Effector memory CD8-positive, alpha-beta T cell (primary cell): ENCODE measurements around the gene CRTC3.
"Not testable (repeated sequence)": the region's sequence is repeated elsewhere in the genome, so short reads cannot be mapped to it uniquely, and the experiment has no call there.

ENCODE experiments used
- ATAC-seq: fragments of 150-1000 bp; cut with Tn5 transposase; replicated peaks from 2 replicates; pipeline ENCODE4 v1.10.0; 2021; ENCODE audit warnings: mild to moderate bottlenecking, moderate library complexity
- DNase-seq, 3 experiments: peaks; one replicate each; pipeline ENCODE4 v3.0.0; 2021
- H3K27ac Mint-ChIP-seq, 2 donors: one replicate each; pipeline ENCODE4 v1.8.0; 2022; ENCODE audit warnings: mild to moderate bottlenecking in 2 of 2, mixed read lengths in 2 of 2, moderate library complexity in 2 of 2
- H3K27me3 Mint-ChIP-seq, 2 donors: one replicate each; pipeline ENCODE4 v1.8.0; 2022; ENCODE audit warnings: mixed read lengths in 2 of 2
- H3K36me3 Mint-ChIP-seq: one replicate; pipeline ENCODE4 v1.8.0; 2022; ENCODE audit warnings: mild to moderate bottlenecking, moderate library complexity, mixed read lengths; ENCODE audit not compliant: insufficient read depth
- H3K4me1 Mint-ChIP-seq, 2 donors: one replicate each; pipeline ENCODE4 v1.8.0; 2022; ENCODE audit warnings: low read depth in 2 of 2, mixed read lengths in 2 of 2
- H3K4me3 Mint-ChIP-seq, 2 donors: one replicate each; pipeline ENCODE4 v1.8.0; 2022; ENCODE audit warnings: mild to moderate bottlenecking in 2 of 2, mixed read lengths in 2 of 2, moderate library complexity in 2 of 2
- H3K9me3 Mint-ChIP-seq, 2 donors: one replicate each; pipeline ENCODE4 v1.8.0; 2022; ENCODE audit warnings: mixed read lengths in 2 of 2

Gene CRTC3

DNA sequence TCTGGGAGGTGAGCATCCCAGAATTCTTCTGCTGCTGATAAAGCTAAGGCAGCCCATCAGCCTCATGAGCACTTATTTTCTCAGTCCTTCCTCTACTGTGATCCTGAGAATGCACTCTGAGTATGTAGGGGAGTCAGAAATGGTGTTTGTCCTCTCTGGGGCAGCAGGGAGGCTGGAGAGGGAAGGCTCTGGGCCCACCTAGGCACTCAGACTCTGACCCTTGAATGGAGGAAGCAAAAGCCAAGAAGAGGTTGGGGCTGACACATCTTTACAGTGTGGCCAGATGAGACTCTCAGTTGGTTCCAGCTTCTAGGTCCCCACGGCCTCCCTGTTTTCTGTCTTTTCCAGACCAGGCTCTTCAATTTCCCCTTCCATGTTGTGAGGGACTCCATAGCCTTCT is 151.3 kb downstream of the CRTC3 start:
- H3K4me3 Mint-ChIP-seq = no peak overlapping the region
- peaks cover 6 to 7% of the 10 kb centered on the region in 2 donors for H3K4me1 Mint-ChIP-seq
- ATAC-seq (no peak), DNase-seq (no peak)
- H3K9me3 Mint-ChIP-seq = no peaks in the 10 kb centered on the region
- no peak overlapping the region for H3K27ac Mint-ChIP-seq
- peaks cover 11% of the 10 kb centered on the region in 2 donors for H3K27me3 Mint-ChIP-seq
- H3K36me3 Mint-ChIP-seq = peaks cover 6% of the 10 kb centered on the region

GRCh38 chr15:90681480-90681879 is 151.8 kb downstream of the CRTC3 start:
- Mint-ChIP-seq H3K27ac (no peak overlapping the region), H3K27me3 (peaks cover 11% of the 10 kb centered on the region in 2 donors), H3K9me3 (no peaks in the 10 kb centered on the region), H3K4me1 (peaks cover 9% of the 10 kb centered on the region in 2 donors), H3K36me3 (peaks cover 6% of the 10 kb centered on the region), H3K4me3 (no peak overlapping the region)
- ATAC-seq (no peak), DNase-seq (no peak)

DNA sequence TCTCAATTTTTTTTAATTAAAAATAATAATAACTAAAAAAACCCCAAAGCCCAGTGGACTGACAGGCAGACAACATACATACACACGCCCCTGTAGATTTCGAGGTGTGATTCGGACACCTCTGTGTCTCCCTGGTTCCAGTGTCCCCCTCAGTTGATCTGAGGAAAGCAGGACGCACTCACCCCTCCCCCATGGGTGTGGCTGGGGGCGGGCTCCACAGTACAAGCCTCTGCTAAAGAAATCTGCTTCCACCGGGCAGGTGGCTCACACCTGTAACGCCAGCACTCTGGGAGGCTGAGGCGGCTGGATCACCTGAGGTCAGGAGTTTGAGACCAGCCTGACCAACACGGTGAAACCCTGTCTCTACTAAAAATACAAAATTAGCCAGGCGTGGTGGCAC is 153.6 kb downstream of the CRTC3 start:
- Mint-ChIP-seq H3K4me1 (peaks cover 13 to 14% of the 10 kb centered on the region in 2 donors), H3K27me3 (peaks cover 11% of the 10 kb centered on the region in 2 donors), H3K9me3 (no peaks in the 10 kb centered on the region), H3K27ac (no peak overlapping the region), H3K4me3 (no peak overlapping the region), H3K36me3 (peaks cover 6% of the 10 kb centered on the region)
- ATAC-seq (no peak), DNase-seq (no peak)

DNA sequence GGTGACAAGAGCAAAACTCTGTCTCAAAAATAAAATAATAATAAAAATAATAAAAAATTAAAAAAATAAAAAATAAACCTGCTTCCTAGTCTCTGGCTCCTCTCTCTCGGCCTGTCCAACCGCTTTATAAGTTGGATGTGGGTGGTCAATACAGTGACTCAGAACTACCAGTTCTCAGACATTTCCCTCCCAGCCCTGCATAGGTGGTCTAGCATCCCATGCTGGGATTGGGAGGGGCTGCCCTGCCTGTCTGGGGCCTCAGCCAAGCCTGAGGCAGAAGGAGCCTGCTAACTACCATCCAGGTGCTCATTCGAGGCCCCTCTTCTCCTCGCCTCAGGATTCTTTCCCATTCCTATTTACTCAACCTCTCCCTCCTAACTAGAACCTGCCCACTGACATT is 154.2 kb downstream of the CRTC3 start:
- no peak overlapping the region for H3K27ac Mint-ChIP-seq
- no peak overlapping the region for H3K4me3 Mint-ChIP-seq
- peaks cover 11% of the 10 kb centered on the region in 2 donors for H3K27me3 Mint-ChIP-seq
- ATAC-seq (no peak), DNase-seq (no peak)
- H3K36me3 Mint-ChIP-seq = peaks cover 6% of the 10 kb centered on the region
- H3K9me3 Mint-ChIP-seq = no peaks in the 10 kb centered on the region
- H3K4me1 Mint-ChIP-seq = peaks cover 10 to 12% of the 10 kb centered on the region in 2 donors

DNA sequence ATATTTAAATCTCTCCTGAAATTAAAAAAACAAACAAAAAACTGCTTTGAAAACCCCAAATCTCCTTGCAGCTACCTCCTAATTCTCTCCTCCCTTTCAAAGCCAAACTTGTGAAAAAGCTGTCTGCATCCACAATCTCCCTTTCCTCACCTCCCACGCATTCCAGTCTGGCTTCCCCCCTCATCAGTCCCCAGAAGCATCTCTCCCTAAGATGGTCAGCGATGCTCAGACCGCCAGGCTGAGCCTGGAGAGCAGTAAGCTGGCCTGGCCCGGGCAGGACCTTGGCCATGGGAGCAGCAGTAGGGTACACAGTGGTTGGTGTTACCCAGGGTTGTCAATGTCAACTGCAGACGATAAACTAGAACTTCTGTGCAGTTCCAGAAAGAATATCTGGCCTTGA is 154.6 kb downstream of the CRTC3 start:
- Mint-ChIP-seq H3K27ac (no peak overlapping the region), H3K27me3 (peaks cover 11% of the 10 kb centered on the region in 2 donors), H3K4me3 (no peak overlapping the region), H3K9me3 (no peaks in the 10 kb centered on the region), H3K36me3 (peaks cover 3% of the 10 kb centered on the region), H3K4me1 (peaks cover 8 to 9% of the 10 kb centered on the region in 2 donors)
- DNase-seq = no peak
- ATAC-seq = no peak

GRCh38 chr15:90685591-90686434 is 156.1 kb downstream of the CRTC3 start:
- Mint-ChIP-seq H3K27me3 (peaks cover 11% of the 10 kb centered on the region in 2 donors), H3K9me3 (no peaks in the 10 kb centered on the region), H3K4me3 (no peak overlapping the region), H3K4me1 (peaks cover 8 to 9% of the 10 kb centered on the region in 2 donors), H3K27ac (peak overlapping the region in 1 of 2 donors; percentile 12), H3K36me3 (peaks cover 3% of the 10 kb centered on the region)
- DNase-seq = no peak
- no peak for ATAC-seq

DNA sequence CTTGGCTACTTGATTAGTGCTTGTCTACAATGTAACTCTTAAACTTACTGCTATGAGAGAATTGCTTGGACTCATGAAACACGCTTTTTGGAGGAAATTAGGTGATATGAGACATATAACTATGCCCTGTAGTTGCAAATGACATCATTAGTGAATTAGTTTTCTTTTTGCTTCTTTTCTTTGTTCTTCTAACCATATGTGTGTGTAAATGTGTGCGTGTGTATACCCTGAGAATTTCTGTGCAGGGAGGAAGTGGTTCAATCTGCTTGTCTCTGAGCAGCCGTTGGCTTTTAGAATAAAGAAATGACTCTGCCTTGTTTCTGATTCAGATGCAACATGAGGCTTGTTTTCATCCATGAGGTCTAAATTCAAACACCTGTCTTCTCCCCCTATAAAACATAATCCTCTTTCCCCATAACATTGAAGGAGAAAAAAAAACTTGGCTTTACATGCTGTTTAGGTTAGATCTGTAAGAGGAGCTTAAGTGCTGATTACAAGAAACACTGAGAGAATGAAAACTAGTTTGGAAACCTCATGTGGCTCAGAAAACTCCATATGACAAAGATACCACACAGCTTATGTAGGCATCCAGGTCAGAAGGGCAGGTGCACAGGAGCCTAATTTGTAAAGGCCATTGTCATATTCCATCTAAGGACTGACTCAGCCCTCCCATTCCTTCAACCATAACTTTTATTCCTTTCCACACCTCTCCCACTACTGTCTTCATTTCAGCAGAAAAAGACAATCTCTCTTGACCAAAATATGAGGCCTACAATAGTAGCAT is 156.9 kb downstream of the CRTC3 start:
- H3K9me3 Mint-ChIP-seq = no peaks in the 10 kb centered on the region

DNA sequence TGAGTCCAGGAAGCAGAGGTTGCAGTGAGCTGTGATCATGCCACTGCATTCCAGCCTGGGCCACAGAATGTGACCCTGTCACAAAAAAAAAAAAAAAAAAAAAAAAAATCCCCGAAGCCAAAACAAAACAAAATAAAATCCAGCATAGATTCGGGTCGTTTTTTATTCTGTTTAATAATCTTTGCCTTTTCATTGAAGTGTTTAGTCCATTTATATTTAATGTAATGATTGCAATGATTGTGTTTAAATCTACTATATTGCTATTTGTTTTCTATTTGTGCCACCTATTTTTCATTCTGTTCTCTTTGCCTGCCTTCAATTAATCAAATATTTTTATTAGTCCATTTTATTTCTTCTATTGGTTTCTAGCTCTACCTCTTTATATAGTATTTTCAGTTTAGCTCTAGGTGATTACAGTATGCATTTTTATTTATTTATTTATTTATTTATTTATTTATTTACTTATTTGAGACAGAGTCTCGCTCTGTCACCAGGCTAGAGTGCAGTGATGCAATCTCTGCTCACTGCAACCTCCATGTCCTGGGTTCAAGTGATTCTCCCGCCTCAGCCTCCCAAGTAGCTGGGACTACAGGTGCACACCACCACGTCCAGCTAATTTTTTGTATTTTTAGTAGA is 159.7 kb downstream of the CRTC3 start:
- not testable (repeated sequence) for H3K27me3 Mint-ChIP-seq, DNase-seq, H3K4me1 Mint-ChIP-seq, H3K27ac Mint-ChIP-seq, H3K36me3 Mint-ChIP-seq, H3K4me3 Mint-ChIP-seq, ATAC-seq, H3K9me3 Mint-ChIP-seq

More for the DNA sequence above, 156.9 kb downstream of the CRTC3 start:
- Mint-ChIP-seq H3K27me3 (peaks cover 11% of the 10 kb centered on the region in 2 donors), H3K4me3 (no peak overlapping the region), H3K36me3 (peaks cover 3% of the 10 kb centered on the region), H3K27ac (peak overlapping the region in 1 of 2 donors; percentile 12), H3K4me1 (peaks cover 8 to 9% of the 10 kb centered on the region in 2 donors)
- peak; percentile 63 for ATAC-seq
- DNase-seq = no peak

DNA sequence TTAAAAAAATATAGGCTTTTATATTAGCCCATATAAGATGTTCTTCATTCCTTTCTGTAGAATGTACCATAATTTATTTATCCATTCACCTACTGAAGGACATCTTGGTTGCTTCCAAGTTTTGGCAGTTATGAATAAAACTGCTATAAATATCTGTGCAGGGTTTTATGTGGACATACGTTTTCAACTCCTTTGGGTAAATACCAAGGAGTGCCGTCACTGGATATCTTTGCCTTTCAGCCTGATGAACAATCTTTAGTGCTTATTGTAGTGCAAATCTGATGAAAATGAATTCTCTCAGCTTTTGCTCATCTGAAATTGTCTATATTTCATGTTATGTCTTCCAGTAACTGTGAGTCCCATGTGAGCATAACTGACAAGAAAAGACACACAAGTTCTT is 160.9 kb downstream of the CRTC3 start:
- H3K9me3 Mint-ChIP-seq = no peaks in the 10 kb centered on the region
- DNase-seq (no peak), ATAC-seq (no peak)
- H3K27me3 Mint-ChIP-seq = no peaks in the 10 kb centered on the region
- H3K4me1 Mint-ChIP-seq = peaks cover 8 to 9% of the 10 kb centered on the region in 2 donors
- H3K27ac Mint-ChIP-seq = no peak overlapping the region
- no peak overlapping the region for H3K4me3 Mint-ChIP-seq
- H3K36me3 Mint-ChIP-seq = no peaks in the 10 kb centered on the region

GRCh38 chr15:90691369-90691768 is 161.6 kb downstream of the CRTC3 start:
- H3K27ac Mint-ChIP-seq = no peak overlapping the region
- no peak overlapping the region for H3K4me3 Mint-ChIP-seq
- no peaks in the 10 kb centered on the region for H3K9me3 Mint-ChIP-seq
- no peaks in the 10 kb centered on the region for H3K27me3 Mint-ChIP-seq
- peaks cover 6 to 8% of the 10 kb centered on the region in 2 donors for H3K4me1 Mint-ChIP-seq
- no peaks in the 10 kb centered on the region for H3K36me3 Mint-ChIP-seq
- DNase-seq = no peak
- ATAC-seq = no peak

GRCh38 chr15:90691982-90692773 is 162.5 kb downstream of the CRTC3 start:
- Mint-ChIP-seq H3K4me3 (no peak overlapping the region), H3K36me3 (no peaks in the 10 kb centered on the region), H3K27me3 (no peaks in the 10 kb centered on the region), H3K9me3 (no peaks in the 10 kb centered on the region), H3K4me1 (no peaks in the 10 kb centered on the region), H3K27ac (no peak overlapping the region)
- no peak for DNase-seq
- ATAC-seq = no peak
